NCI-H1436 (cell line): ENCODE results near the gene ARHGEF39.

ENCODE experiments used
- DNase-seq: peaks from one replicate; lab custom pipeline; 2025; lab: John Stamatoyannopoulos, UW

Gene ARHGEF39

DNA sequence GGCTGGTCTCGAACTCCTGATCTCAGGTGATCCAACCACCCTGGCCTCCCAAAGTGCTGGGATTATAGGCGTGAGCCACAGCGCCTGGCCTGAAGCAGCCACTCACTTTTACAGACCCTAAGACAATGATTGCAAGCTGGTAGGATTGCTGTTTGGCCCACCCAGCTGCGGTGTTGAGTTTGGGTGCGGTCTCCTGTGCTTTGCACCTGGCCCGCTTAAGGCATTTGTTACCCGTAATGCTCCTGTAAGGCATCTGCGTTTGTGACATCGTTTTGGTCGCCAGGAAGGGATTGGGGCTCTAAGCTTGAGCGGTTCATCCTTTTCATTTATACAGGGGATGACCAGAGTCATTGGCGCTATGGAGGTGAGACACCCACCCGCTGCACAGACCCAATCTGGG lies 10.2 kb upstream of the ARHGEF39 start:
- DNase-seq = no peak

DNA sequence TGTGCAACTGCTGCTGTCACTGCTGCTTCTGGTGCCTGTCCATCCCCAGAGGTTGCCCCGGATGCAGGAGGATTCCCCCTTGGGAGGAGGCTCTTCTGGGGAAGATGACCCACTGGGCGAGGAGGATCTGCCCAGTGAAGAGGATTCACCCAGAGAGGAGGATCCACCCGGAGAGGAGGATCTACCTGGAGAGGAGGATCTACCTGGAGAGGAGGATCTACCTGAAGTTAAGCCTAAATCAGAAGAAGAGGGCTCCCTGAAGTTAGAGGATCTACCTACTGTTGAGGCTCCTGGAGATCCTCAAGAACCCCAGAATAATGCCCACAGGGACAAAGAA lies 9.0 kb upstream of the ARHGEF39 start:
- DNase-seq = no peak

DNA sequence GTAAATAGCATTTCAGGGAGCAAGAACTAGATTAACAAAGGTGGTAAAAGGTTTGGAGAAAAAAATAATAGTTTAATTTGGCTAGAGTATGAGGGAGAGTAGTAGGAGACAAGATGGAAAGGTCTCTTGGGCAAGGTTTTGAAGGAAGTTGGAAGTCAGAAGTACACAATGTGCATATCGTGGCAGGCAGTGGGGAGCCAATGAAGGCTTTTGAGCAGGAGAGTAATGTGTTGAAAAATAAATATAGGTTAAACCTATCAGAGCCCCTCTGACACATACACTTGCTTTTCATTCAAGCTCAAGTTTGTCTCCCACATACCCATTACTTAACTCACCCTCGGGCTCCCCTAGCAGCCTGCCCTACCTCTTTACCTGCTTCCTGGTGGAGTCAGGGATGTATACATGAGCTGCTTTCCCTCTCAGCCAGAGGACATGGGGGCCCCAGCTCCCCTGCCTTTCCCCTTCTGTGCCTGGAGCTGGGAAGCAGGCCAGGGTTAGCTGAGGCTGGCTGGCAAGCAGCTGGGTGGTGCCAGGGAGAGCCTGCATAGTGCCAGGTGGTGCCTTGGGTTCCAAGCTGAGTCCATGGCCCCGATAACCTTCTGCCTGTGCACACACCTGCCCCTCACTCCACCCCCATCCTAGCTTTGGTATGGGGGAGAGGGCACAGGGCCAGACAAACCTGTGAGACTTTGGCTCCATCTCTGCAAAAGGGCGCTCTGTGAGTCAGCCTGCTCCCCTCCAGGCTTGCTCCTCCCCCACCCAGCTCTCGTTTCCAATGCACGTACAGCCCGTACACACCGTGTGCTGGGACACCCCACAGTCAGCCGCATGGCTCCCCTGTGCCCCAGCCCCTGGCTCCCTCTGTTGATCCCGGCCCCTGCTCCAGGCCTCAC lies 8.4 kb upstream of the ARHGEF39 start, which contains the start of gene CA9:
TSS of gene CA9 (plus strand) at position 797 of the 893 bp plus-strand sequence. CDS start at position 829, 32 bp downstream.
- DNase-seq = no peak

DNA sequence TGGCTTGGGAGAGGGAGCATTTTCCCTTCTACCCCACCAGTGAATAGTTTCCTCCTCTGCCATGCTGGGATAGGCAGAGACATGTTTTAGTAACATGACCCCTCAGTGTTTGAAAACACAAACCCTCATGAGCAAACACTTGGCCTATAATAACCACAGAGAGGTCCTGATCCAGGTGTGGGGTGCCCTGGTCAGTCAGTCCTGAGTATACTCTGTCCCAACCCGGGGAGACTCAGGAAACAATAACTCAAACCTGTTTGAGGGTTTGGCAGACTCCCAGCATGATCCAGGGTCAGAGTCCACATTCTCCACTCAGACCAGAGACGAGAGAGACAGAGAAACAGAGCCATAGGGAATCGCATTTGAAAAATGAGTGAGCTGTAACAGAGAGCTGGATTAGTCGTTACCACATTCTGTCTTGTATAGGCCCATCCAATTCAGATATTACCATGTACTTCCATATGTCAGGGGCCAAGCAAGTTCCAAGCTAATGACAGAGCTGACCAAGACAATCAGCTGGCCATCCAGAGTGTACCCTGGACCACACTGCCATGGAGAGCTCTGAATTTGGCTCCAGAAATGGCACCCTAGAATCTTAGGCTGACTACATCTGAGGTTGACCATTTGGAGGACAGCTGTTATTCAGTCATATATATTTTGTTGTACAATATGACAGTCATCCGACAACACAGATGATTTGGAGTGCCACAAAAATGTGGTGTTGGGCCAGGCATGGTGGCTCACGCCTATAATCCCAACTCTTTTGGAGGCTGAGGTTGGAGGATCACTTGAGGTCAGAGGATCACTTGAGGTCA lies 4.5 kb upstream of the ARHGEF39 start:
- DNase-seq = no peak

DNA sequence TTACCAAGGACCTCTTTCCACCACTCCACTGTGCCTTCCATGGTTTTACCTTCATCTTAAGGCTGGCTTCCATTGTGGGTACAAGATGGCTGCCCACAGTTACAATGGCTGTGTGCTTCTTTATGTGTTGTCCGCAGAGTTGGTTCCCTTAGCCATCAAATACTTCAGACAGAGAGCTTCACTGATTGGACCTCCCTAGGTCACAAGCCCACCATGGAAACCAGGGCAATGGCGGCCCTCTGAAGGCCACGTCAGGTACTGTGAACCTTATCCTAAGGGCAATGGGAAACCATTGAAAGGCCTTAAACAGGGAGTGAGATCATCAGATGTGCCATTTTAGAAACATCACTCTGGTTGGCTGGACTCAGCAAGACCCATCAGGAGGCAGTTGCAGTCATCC lies 2.9 kb upstream of the ARHGEF39 start:
- DNase-seq = no peak

DNA sequence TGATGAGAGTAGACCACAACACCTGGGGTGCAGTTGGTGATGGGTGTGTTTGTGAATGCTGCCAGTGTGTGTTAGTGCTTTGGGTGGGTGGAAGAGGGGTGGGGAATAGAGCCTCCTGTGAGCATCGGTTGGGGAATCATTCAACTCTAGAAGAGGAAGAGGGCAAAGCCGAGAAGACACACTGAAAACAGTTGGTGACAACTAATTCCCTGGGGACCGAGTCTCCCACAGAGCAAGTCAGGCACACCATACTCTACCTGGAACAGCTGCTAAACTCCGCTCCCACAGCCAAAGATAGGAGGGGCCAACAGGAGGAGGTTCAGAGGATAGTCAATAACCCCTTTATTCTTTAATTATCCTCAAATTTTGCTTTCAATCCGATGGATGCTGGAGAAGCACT lies 1.6 kb upstream of the ARHGEF39 start:
- DNase-seq = no peak

DNA sequence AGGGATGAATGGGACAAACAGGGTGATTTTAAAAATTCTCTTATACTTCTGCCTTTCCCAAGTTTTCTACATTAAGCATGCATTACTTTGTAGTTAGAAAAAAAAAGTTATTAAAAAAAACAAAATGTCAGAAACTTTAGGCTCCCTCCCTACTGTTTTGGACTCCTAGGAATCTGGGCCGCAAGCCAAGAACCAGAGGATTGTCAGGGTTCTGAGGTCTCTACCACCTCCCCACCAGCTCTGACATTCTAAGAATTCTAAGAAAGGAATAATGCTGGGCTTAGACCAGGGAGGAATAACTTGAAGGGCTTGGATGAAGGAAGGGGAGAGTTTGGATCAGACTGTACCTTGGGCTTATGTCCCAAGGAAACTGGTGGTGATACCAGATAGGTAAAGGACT lies 1.1 kb upstream of the ARHGEF39 start:
- DNase-seq = no peak

DNA sequence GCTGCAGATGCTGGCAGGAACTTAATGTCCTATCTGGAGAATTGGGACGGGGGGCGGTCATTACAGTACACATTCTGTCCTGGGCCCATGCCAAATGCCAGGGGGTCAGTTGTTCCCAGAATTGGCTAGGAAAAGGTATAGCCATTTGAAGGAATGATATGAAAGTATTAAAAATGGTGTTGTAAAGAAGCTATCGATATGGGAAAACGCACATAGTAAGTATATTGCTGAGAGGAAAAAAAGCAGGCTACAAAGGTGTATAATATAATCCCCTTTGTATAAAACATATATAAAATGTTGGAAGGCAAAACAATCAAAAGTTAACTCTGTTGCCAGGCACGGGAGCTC lies 450 bp upstream of the ARHGEF39 start:
- DNase-seq = no peak

DNA sequence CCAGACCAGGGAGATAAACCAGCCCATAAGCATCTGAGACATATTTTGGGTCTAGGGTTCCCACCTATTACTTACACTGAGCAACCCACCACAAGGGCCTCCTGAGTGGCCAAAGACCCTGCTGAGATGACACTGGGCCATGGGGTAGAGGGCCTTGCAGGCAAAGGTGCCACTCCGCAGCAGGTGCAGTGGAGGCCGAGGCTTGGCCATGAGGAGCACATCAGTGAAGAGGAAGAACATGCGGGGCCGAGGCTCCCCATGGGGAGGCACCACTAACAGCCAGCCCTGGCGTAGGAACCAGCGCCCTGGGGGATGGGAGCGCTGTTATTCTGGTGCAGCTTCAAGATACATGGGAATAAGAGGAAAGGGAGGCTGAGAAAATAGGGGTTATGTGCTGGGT lies 2.6 kb downstream of the ARHGEF39 start:
- no peak for DNase-seq

DNA sequence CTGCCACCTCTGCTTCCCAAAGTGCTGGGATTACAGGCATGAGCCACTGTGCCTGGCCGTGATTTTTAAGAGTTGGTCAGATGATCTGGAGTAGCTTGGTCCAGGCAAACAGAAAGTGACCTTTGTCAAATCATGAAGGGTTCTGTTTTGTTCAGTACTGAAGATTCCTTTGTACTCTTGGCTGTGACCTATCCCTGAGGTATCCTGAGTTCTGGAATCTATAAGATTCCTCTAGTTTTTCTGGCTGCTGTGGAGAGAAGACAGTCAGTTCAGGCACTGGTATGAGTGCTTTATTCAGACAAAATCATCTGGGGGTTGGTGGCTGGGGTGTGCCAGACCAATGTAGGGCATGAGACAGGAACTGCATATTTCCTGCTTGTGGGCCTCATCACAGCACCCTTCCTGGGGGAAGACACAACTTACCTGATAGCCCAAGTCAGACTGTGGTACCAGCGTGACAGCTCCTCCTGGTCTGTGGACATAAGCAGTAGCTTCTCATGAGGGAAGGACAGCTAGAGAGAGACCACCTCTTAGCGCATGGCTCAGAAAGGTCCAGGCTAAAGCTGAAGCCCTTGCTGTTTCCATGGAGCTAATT lies 3.1 kb downstream of the ARHGEF39 start:
- no peak for DNase-seq

DNA sequence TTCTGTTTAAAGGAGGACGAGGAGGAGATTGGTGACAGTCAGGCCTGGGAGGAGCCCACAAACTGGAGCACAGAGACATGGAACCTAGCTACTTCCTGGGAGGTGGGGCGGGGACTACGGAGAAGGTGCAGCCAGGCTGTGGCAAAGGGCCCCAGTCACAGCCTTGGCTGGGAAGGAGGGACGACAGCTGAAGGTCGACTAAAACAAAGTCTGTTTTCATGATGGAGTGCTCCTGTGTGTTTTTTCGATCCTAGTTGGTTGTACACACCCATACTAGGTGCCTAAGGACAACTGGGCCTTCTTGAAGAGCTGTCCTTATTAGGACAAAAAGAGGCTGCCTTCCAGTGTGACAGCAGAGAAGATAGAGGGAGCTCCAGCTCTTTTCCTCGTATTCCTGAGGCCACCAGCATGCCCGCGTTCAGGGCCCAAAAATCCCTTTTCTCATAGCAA lies 4.0 kb downstream of the ARHGEF39 start:
- DNase-seq = no peak

DNA sequence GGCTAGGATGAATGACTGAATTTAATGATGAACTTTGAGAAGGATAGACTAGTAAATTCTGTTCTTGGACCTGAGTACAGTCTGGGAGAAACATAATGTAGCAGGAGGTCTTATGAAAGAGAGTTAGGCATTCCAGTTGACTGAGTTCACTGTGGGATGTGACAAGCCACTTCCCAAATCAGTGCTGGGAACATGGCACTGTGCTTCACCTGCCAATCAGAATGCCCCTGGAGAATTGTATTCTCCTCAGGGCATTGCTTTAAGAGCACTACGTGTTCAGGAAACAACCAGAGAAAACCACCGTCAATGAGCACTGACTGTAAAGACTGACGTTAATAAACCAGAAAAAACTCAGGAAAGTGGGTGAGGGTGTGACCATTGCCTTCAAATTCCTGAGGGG lies 5.7 kb downstream of the ARHGEF39 start:
- peak; percentile 35 for DNase-seq

DNA sequence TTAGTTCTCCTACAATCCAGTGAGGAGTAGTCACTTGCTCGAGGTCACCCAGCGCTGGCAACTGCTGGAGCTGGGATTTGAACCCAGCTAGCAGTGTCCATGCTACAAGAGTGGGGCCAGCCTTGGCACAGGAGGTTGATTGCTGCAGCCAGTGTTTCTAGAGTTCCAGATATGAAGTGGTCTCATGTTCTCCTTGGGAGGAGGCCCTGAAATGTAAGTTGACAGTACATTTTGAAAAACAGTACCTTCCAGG lies 6.1 kb downstream of the ARHGEF39 start:
- DNase-seq = no peak

DNA sequence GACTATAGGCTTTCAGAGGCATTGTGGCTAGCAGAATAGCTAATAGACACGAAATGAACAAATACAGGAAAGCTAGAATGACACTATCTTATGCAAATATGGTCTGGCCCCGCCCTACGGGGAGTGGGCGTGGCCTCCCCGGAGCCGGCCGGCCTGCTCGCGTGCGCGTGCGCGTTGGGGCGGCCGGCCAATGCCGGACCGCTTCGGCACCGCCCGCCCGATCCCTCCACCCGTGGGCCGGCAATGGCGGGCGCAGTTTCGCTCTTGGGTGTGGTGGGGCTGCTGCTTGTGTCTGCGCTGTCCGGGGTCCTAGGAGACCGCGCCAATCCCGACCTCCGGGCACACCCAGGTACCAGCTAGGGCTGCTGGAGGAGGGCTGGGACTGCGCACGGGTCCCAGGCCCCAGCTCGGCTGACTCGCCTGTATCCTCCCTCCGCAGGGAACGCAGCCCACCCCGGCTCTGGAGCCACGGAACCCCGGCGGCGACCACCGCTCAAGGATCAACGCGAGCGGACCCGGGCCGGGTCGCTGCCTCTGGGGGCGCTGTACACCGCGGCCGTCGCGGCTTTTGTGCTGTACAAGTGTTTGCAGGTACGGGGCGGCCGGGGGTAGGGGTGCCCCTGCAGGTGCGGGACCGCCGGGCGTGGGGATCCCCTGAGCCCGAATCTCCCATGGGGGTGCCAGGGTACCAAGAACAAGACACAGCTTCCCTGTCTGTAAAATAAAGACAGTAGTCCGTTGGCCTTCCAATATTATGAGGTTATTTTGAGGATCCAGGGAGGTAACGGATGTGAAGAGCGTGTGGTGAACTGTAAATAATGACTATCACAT lies 6.6 kb downstream of the ARHGEF39 start, which contains the start of gene CCDC107:
TSS of gene CCDC107 (plus strand) at position 156 of the 831 bp plus-strand sequence. CDS start at position 244, 88 bp downstream.
- peak; percentile 79 for DNase-seq

DNA sequence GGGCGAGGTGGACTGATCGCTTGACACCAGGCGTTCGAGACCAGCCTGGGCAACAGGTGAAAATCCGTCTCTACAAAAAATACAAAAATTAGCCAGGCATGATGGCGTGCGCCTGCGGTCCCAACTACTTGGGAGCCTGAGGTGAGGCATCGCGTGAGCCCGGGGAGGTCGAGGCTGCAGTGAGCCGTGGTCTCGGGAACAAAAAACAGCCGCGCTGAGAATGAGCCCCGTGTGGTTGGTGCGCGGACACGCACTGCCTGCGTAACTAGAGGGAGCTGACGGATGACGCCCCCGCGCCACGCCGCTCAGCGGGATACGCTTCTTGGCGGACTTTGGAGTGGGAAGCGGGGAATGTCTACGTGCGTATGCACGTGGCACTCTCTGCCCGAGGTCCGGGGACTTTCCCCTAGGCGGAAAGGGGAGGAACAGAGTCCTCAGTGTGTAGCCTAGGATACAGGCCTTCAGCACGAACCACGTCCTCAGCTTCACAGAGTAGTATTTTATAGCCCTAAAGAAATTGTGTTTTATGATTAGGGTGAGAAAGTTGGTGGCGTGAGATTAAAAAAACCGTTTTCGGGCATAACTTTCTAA lies 7.4 kb downstream of the ARHGEF39 start, which contains the start of gene RMRP:
TSS of gene RMRP (minus strand) at position 474 of the 591 bp plus-strand sequence.
- peak; percentile 97 for DNase-seq

DNA sequence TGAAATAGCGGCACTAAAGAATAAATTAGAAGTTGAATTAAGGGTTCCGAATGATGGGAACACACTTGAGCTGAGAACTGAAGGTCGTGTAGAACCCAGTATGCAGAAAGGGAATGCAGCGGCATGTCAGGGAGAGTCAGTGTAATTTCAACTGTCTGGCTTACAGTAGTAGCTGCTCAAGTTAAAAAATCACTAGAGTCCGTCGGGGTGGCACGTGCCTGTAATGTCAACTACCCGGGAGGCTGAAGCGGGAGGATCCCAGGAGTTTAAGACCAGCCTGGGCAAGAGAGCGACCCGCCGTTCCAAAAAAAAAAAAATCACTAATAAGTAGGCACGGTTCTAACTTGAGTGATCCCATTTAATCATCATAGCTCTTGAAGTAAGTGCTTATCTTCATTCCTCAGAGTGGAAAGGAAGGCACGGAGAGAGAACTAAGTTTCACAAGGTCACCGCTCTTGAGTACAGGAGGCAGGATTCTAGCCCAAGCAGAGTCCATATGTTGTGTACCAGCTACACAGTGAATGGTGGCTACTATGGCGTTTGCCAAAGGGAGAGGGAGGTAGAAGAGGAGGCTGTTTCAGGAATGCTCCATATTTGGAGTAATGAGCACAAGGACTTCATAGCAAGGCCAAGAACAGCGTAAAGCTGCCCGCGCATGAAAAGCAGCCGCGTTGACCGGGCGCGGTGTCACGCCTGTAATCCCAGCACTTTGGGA lies 8.0 kb downstream of the ARHGEF39 start:
- DNase-seq = no peak

DNA sequence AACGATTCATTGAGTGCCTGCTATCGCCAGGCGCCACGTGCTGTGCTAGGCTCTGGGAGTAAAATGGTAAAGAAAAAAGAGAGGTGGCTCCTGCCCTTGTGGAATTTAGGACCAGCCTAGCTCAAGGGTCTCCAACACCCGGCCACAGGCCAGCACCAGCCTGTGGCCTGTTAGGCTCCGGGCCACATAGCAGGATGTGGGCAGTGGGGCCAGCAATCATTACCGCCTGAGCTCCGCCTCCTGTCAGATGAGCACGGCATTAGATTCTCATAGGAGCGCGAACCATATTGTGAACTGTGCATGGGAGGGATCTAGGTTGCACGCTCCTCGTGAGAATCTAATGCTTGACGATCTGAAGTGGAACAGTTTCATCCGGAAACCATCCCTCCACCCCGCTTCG lies 8.6 kb downstream of the ARHGEF39 start:
- DNase-seq = no peak

DNA sequence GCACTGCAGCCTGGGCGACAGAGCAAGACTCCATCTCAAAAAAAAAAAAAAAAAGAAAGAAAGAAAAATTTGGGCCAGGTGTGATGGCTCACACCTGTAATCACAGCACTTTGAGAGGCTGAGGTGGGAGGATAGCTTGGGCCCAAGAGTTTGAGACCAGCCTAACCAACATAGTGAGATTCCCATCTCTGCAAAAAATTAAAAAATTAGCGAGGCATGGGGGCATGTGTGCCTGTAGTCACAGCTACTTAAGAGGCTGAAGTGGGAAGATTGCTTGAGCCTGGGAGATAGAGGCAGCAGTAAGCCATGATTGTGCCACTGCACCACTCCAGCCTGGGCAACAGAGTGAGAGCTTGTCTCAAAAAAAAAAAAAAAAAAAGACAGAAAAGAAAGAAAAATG lies 11.4 kb downstream of the ARHGEF39 start:
- no peak for DNase-seq

DNA sequence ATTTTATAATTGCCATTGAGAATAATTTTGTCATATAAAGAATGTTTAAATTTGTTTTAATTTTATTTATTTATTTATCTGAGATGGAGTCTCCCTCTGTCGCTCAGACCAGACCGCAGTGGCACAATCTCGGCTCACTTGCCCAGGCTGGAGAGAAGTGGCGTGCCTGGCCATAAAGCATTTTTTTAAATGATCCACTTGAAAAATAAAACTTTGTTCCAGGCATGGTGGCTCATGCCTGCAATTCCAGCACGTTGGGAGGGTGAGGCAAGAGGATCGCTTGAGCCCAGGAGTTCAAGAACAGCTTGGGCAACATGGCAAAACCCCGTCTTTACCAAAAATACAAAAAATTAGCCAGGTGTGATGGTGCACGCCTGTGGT lies 12.2 kb downstream of the ARHGEF39 start:
- DNase-seq = no peak

DNA sequence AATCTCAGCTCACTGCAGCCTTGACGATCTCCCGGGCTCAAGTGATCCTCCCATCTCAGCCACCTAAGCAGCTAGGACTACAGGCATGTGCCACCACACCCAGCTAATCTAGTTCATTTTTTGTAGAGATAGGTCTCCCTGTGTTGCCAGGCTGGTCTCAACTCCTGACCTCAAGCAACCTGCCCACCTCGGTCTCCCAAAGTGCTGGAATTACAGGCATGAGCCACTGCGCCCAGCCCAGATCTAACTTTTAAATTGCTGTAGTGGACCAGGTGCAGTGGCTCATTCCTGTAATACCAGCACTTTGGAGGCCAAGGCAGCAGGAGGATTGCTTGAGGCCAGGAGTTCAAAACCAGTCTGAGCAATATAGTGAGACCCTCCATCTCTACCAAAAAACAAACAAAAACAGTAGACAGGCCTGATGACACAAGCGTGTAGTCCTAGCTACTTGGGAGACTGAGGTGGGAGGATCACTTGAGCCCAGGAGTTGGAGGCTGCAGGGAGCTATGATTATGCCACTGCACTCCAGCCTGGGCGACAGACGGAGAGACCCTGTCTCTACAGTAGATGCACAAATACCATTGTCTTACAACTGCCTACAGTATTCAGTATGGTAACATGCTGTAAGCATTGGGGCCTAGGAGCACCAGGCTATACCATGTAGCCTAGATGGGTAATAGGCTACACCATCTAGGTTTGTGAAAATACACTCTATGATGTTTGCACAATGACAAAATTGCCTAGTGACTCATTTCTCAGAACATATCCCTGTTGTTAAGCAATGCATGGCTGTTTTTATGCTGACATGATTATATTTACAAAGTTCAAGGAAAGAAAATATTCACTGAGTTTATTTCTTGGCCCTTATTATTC lies 12.8 kb downstream of the ARHGEF39 start:
- DNase-seq = no peak
